ENCODE results near the gene TRAPPC6A. TPM values are rescaled to one million over a fixed set of nuclear protein-coding genes. Genes with fewer than 3 reads are reported as not detected.

Gene TRAPPC6A
- total RNA-seq, 2 donors from 2014 or later, result 6.6 to 8.3 TPM

DNA sequence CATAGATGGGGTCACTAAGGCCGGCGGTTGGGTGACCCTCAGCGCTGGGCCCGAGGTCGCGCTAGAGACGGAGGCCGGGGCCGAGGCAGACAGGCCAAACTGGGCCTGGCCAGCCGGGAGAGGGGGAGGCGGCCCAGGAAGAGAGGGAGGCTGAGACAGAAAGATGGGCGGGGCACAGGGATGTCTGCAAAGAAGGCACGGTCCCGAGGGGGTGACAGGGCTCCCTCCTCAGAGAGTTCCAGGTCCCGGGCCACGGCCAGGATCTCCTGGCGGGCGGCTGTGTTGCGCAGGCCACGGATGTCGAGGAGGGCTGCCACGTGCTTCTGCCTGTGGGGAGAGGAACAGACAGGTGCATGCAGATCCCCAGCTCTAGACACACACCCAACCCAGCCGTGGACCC lies 35.0 kb upstream of the TRAPPC6A start:
- peaks cover 6 to 8% of the 10 kb centered on the region in 2 donors for H3K4me1 ChIP-seq (ENCODE audit: control insufficient read depth in 1 of 2, low read depth in 2 of 2)
- no peak for TF ChIP-seq CTCF (IDR thresholded peaks at IDR 0.05)
- no peak overlapping the region for H3K27ac ChIP-seq
- no peaks in the 10 kb centered on the region for H3K27me3 ChIP-seq (replicated peaks; ENCODE audit: insufficient read depth)
- no peaks in the 10 kb centered on the region for H3K9me3 ChIP-seq
- no peaks in the 10 kb centered on the region for H3K36me3 ChIP-seq
- no peak for DNase-seq (ENCODE audit: low spot score)
- H3K4me3 ChIP-seq, result no peak overlapping the region
- ATAC-seq (ENCODE audit: insufficient number of reproducible peaks, low FRiP score, low read depth), result no peak

GRCh38 chr19:45211751-45212381 lies 33.8 kb upstream of the TRAPPC6A start:
- Histone ChIP-seq H3K9me3 (no peaks in the 10 kb centered on the region), H3K27ac (no peak overlapping the region), H3K36me3 (no peaks in the 10 kb centered on the region), H3K4me1 (ENCODE audit: control insufficient read depth in 1 of 2, low read depth in 2 of 2) (peaks cover 0 to 6% of the 10 kb centered on the region in 2 donors), H3K27me3 (replicated peaks; ENCODE audit: insufficient read depth) (no peaks in the 10 kb centered on the region), H3K4me3 (no peak overlapping the region)
- no peak for DNase-seq (ENCODE audit: low spot score)
- TF ChIP-seq CTCF (IDR thresholded peaks at IDR 0.05), result no peak
- ATAC-seq (ENCODE audit: insufficient number of reproducible peaks, low FRiP score, low read depth), result no peak

DNA sequence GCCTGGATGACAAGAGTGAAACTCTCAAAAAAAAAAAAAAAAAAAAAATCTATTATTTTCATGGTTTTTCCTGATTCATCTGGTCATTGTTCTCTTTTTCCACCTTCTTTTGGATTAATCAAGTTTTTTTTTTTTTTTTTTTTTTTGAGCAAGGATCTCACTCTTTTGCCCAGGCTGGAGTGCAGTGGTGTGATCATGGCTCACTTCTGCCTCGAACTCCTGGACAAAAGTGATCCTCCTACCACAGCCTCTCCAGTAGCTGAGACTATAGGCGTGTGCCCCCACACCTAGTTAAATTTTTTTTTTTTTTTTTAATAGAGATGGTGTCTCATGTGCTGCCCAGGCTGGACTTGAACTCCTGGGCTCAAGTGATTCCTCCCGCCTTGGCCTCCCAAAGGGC lies 28.3 kb upstream of the TRAPPC6A start:
- no peaks in the 10 kb centered on the region for H3K27me3 ChIP-seq (replicated peaks; ENCODE audit: insufficient read depth)
- no peaks in the 10 kb centered on the region for H3K36me3 ChIP-seq
- H3K4me3 ChIP-seq, result no peak overlapping the region
- no peak for TF ChIP-seq CTCF (IDR thresholded peaks at IDR 0.05)
- H3K27ac ChIP-seq, result no peak overlapping the region
- ATAC-seq (ENCODE audit: insufficient number of reproducible peaks, low FRiP score, low read depth) (no peak), DNase-seq (ENCODE audit: low spot score) (no peak)
- H3K4me1 ChIP-seq (ENCODE audit: control insufficient read depth in 1 of 2, low read depth in 2 of 2), result no peaks in the 10 kb centered on the region
- no peaks in the 10 kb centered on the region for H3K9me3 ChIP-seq

DNA sequence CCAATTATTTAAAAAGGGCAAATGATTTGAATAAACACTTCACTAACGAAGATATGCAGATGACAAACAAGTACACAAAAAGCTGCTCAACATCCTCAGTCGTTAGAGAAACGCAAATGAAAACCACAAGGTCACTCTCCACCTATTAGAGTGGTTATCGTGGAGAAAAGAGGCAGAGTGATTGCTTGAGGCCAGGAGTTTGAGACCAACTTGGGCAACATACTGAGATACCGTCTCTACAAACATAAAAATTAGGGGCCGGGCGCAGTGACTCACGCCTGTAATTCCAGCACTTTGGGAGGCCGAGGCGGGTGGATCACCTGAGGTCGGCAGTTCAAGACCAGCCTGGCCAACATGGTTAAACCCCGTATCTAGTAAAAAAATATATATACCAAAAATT lies 27.8 kb upstream of the TRAPPC6A start:
- no peaks in the 10 kb centered on the region for H3K36me3 ChIP-seq
- no peak overlapping the region for H3K4me3 ChIP-seq
- no peaks in the 10 kb centered on the region for H3K27me3 ChIP-seq (replicated peaks; ENCODE audit: insufficient read depth)
- H3K9me3 ChIP-seq, result no peaks in the 10 kb centered on the region
- ATAC-seq (ENCODE audit: insufficient number of reproducible peaks, low FRiP score, low read depth), result no peak
- H3K27ac ChIP-seq, result no peak overlapping the region
- no peak for TF ChIP-seq CTCF (IDR thresholded peaks at IDR 0.05)
- no peaks in the 10 kb centered on the region for H3K4me1 ChIP-seq (ENCODE audit: control insufficient read depth in 1 of 2, low read depth in 2 of 2)
- DNase-seq (ENCODE audit: low spot score), result no peak

DNA sequence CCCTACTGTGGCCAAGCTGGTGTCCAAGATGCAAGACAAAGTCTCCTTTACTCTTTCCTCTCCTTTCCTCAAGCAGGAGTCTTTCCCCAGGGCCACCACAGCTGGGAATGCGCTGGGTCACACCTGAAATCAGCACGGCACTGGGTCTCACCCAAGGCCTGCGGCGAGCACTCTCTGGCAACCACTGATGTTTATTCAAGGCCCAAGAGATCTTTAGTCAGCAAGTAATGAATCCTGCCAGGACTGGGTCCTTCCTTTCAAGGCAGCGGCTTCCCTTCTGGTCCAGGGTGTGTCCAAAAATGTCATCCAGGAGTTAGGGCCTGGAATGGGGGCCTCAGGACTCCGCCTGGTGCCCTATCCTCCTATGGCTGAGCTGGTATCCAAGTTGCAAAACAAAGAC lies 24.6 kb upstream of the TRAPPC6A start:
- ATAC-seq (ENCODE audit: insufficient number of reproducible peaks, low FRiP score, low read depth) (no peak), DNase-seq (ENCODE audit: low spot score) (no peak)
- H3K27me3 ChIP-seq (replicated peaks; ENCODE audit: insufficient read depth), result no peaks in the 10 kb centered on the region
- H3K27ac ChIP-seq, result no peak overlapping the region
- TF ChIP-seq CTCF (IDR thresholded peaks at IDR 0.05), result no peak
- no peak overlapping the region for H3K4me3 ChIP-seq
- H3K9me3 ChIP-seq, result no peaks in the 10 kb centered on the region
- H3K36me3 ChIP-seq, result no peaks in the 10 kb centered on the region
- no peaks in the 10 kb centered on the region for H3K4me1 ChIP-seq (ENCODE audit: control insufficient read depth in 1 of 2, low read depth in 2 of 2)

Data from thoracic aorta (tissue), 2 donors.